ENCODE measurements around the gene CELF4.

DNA sequence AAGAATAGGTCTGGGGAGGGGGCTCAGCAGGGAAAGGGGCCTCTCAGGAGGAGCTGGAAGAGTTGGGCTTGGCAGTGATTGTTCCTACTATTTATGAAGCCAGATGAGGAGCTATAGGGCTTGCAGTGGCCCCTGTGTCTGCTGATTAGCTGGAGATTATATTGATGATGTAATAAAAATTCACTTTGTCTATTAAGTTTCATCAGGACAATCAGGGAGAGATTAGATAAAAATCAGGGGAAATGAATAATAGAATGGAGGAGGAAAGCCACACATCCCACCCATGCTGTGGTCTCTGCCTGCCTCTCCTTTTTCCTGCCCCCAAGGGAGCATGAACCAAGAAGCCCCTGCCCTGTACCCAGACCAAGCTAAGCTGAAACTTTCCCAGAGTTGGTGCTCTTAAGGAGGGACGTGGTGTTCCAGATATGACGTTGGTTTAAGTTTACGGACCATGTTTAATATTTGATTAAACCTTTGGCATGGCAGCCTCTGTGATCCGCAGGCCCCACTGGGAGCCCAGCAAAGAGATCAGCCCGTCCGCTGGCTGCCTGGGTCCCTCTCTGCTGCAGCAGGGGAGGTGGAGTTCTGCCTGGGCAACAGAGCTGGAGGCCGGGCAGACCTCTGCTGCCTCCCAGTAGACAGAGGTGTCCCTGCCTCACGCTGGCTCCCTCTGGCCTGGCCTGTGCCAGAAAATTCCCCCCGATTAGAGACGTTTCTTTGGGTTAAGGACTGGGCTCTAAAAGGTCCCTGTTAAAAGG lies 15.3 kb downstream of the CELF4 start:
- no peak for TF ChIP-seq POLR2A (IDR thresholded peaks at IDR 0.05)
- TF ChIP-seq EP300 (IDR thresholded peaks at IDR 0.05): no peak
- TF ChIP-seq, protein P1, sequence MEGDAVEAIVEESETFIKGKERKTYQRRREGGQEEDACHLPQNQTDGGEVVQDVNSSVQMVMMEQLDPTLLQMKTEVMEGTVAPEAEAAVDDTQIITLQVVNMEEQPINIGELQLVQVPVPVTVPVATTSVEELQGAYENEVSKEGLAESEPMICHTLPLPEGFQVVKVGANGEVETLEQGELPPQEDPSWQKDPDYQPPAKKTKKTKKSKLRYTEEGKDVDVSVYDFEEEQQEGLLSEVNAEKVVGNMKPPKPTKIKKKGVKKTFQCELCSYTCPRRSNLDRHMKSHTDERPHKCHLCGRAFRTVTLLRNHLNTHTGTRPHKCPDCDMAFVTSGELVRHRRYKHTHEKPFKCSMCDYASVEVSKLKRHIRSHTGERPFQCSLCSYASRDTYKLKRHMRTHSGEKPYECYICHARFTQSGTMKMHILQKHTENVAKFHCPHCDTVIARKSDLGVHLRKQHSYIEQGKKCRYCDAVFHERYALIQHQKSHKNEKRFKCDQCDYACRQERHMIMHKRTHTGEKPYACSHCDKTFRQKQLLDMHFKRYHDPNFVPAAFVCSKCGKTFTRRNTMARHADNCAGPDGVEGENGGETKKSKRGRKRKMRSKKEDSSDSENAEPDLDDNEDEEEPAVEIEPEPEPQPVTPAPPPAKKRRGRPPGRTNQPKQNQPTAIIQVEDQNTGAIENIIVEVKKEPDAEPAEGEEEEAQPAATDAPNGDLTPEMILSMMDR (IDR thresholded peaks at IDR 0.05): no peak
